ENCODE data around the gene MGAT5.

DNA sequence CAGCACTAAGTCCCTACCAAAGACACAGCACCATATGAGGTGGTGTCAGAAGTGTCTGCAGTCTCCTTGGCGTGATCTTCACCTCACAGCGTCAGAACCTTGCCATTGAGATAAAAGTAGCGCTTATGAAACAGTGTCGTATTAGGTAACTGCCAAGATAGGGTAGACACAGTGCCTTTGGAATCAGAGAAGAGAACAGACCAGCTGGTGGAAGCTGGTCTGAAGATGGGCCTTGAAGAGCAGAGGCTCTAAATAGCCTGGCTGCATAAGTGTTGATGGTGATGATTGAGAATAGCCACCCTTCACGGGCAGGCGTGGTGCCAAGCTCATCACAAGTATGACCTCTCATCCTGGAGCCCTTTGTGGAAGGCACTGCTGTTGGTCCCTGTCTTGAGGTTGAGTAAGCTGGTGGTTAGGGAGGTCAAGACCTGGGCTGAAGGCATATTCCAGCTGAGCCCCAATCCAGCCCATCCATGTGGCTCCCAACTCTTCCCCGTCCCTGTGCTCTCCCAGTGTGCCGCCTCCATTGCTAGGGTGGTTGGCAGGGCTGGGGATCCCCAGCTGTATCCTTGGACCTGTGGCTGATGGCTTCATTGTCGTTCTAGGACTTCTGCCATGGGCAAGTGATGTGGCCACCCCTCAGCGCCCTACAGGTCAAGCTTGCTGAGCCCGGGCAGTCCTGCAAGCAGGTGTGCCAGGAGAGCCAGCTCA lies 187.4 kb downstream of the MGAT5 start:
- TF ChIP-seq CTCF (IDR thresholded peaks at IDR 0.05) (no peak), POLR2A (IDR thresholded peaks at IDR 0.05) (no peak)
